Gastrocnemius medialis (tissue), 4 donors: ENCODE results near the gene HSD11B2.

Experiments used
- POLR2A ChIP-seq, 2 donors: fragments of 450-650 bp; IDR thresholded peaks; one replicate each; pipeline ENCODE4 v1.6.1; 2017; ENCODE audit warnings: antibody characterized with exemption in 2 of 2, mild to moderate bottlenecking in 2 of 2, moderate library complexity in 2 of 2
- TF ChIP-seq, protein P1 (sequence below), 5 experiments: fragments of 450-650 bp in 3 of 5; fragments of 200-600 bp in 2 of 5; sonication (generic) in 2 of 5; IDR thresholded peaks in 4 of 5; conservative IDR thresholded peaks in 1 of 5; 1 replicate in 4 of 5; 2 replicates in 1 of 5; pipeline ENCODE4 v1.5.1; 2016 to 2019; ENCODE audit warnings: antibody characterized with exemption in 5 of 5, mild to moderate bottlenecking in 3 of 5, moderate library complexity in 3 of 5

DNA sequence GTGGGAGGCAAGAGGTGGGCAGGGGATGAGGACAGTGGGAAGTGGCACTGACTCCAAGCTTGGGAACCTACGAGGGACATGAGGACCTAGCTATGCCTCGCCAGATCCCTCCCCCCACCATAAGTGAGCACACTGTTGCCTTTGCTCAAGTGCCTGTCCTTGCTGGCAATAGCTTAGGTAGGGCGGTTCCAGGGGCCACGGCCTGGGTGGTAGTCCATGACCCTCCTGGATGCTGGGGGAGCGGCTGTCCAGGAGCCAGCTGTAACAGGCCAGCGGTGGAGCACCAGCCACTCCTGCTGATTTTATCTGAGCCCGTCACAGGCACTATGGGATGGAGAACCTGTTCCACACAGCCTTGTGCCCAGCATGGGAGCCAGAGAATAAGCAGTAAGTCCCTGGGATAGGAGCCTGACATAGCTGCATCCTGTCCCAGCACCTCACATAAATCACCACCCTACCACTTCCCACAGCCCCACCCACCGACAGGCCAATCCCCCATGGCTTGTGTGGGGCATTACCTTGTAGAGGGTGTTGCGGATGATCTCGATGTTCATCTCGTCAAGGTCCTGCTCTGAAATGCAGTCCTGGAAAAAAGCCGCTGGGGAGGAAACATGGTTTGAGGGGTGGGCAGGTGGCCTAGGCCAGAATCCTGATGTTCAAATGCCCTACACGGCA, 11.8 kb downstream of the HSD11B2 start:
- TF ChIP-seq, protein P1, sequence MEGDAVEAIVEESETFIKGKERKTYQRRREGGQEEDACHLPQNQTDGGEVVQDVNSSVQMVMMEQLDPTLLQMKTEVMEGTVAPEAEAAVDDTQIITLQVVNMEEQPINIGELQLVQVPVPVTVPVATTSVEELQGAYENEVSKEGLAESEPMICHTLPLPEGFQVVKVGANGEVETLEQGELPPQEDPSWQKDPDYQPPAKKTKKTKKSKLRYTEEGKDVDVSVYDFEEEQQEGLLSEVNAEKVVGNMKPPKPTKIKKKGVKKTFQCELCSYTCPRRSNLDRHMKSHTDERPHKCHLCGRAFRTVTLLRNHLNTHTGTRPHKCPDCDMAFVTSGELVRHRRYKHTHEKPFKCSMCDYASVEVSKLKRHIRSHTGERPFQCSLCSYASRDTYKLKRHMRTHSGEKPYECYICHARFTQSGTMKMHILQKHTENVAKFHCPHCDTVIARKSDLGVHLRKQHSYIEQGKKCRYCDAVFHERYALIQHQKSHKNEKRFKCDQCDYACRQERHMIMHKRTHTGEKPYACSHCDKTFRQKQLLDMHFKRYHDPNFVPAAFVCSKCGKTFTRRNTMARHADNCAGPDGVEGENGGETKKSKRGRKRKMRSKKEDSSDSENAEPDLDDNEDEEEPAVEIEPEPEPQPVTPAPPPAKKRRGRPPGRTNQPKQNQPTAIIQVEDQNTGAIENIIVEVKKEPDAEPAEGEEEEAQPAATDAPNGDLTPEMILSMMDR (IDR thresholded peaks at IDR 0.05 in 4 of 5, conservative IDR thresholded peaks at IDR 0.05 in 1 of 5) = no peak
- no peak for TF ChIP-seq POLR2A (IDR thresholded peaks at IDR 0.05)
